ENCODE results near the gene FAM169A.
"Not testable (repeated sequence)": the region's sequence is repeated elsewhere in the genome, so short reads cannot be mapped to it uniquely, and the experiment has no call there.

The FAM169A gene

DNA sequence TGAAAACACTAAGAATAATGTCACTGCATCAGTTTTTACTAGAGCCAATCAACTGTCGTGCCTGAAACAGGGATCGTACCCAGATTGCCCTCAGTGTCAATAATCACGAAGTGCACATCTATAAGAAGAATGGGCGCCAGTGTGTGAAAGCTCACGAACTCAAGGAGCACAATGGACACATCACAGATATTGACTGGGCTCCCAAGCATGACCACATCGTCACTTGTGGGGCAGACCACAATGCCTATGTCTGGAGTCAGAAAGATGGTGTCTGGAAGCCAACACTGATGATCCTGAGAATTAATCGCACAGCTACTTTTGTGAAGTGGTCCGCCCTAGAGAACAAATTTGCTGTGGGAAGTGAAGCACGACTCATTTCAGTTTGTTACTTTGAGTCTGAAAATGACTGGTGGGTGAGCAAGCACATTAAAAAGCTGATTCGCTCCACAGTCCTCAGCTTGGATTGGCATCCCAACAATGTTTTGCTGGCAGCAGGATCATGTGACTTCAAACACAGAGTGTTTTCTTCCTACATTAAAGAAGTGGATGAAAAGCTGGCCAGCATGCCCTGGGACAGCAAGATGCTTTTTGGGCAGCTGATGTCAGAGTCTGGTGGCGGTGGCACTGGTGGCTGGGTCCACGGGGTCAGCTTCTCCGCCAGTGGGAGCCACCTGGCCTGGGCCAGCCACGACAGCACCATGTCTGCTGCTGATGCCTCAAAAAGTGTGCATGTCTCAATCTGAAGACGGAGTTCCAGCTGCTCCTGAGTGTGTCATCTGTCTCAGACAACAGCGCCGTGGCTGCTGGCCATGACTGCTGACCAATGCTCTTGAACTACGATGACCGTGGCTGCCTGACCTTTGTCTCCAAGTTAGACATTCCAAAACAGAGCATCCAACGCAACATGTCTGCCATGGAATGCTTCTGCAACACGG lies 66.9 kb downstream of the FAM169A start:
- no peaks in the 10 kb centered on the region for H3K9me2 ChIP-seq (replicated peaks; ENCODE audit: insufficient read depth, low read length)
- H3K27ac ChIP-seq (ENCODE audit: low read depth, low read length): no peak overlapping the region
- H2AFZ ChIP-seq (ENCODE audit: low read depth, low read length, severe bottlenecking): no peak overlapping the region
- H3K27me3 ChIP-seq (ENCODE audit: low read length): no peaks in the 10 kb centered on the region
- H4K20me1 ChIP-seq (ENCODE audit: low read depth, low read length): no peaks in the 10 kb centered on the region
- H3K4me2 ChIP-seq (ENCODE audit: low read depth, low read length, poor library complexity, severe bottlenecking): no peak overlapping the region
- no peak overlapping the region for H3K9ac ChIP-seq (ENCODE audit: low read length)
- no peaks in the 10 kb centered on the region for H3F3A ChIP-seq (ENCODE audit: insufficient read depth)
- no peaks in the 10 kb centered on the region for H3K9me3 ChIP-seq (ENCODE audit: insufficient read depth, low read length)
- H3K36me3 ChIP-seq (ENCODE audit: low read length): no peaks in the 10 kb centered on the region
- TF ChIP-seq, protein P1, sequence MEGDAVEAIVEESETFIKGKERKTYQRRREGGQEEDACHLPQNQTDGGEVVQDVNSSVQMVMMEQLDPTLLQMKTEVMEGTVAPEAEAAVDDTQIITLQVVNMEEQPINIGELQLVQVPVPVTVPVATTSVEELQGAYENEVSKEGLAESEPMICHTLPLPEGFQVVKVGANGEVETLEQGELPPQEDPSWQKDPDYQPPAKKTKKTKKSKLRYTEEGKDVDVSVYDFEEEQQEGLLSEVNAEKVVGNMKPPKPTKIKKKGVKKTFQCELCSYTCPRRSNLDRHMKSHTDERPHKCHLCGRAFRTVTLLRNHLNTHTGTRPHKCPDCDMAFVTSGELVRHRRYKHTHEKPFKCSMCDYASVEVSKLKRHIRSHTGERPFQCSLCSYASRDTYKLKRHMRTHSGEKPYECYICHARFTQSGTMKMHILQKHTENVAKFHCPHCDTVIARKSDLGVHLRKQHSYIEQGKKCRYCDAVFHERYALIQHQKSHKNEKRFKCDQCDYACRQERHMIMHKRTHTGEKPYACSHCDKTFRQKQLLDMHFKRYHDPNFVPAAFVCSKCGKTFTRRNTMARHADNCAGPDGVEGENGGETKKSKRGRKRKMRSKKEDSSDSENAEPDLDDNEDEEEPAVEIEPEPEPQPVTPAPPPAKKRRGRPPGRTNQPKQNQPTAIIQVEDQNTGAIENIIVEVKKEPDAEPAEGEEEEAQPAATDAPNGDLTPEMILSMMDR (IDR thresholded peaks at IDR 0.05; ENCODE audit: insufficient read depth, low read length, poor library complexity, severe bottlenecking): no peak
- no peak for TF ChIP-seq EZH2phosphoT487 (conservative IDR thresholded peaks at IDR 0.05; ENCODE audit: low read length)
- no peak overlapping the region for H3K4me3 ChIP-seq (ENCODE audit: insufficient read depth, low read length, poor library complexity, severe bottlenecking)
- H3K79me2 ChIP-seq (ENCODE audit: insufficient read depth, low read length): no peaks in the 10 kb centered on the region

- H3K36me3 ChIP-seq (ENCODE audit: low read length); H3K27ac ChIP-seq (ENCODE audit: low read depth, low read length); H3K9me2 ChIP-seq (replicated peaks; ENCODE audit: insufficient read depth, low read length); H3F3A ChIP-seq (ENCODE audit: insufficient read depth); H3K27me3 ChIP-seq (ENCODE audit: low read length); H4K20me1 ChIP-seq (ENCODE audit: low read depth, low read length); H3K4me2 ChIP-seq (ENCODE audit: low read depth, low read length, poor library complexity, severe bottlenecking); H2AFZ ChIP-seq (ENCODE audit: low read depth, low read length, severe bottlenecking); H3K79me2 ChIP-seq (ENCODE audit: insufficient read depth, low read length); H3K9ac ChIP-seq (ENCODE audit: low read length); H3K9me3 ChIP-seq (ENCODE audit: insufficient read depth, low read length); H3K4me3 ChIP-seq (ENCODE audit: insufficient read depth, low read length, poor library complexity, severe bottlenecking): not testable (repeated sequence)
Measured at GRCh38 chr5:74791669-74792068, 74.5 kb downstream of the FAM169A start.

GRCh38 chr5:74787424-74787823 lies 78.8 kb downstream of the FAM169A start:
- Histone ChIP-seq H3K9ac (ENCODE audit: low read length) (no peak overlapping the region), H3K9me3 (ENCODE audit: insufficient read depth, low read length) (no peaks in the 10 kb centered on the region), H3K4me2 (ENCODE audit: low read depth, low read length, poor library complexity, severe bottlenecking) (no peak overlapping the region), H3K36me3 (ENCODE audit: low read length) (no peaks in the 10 kb centered on the region), H3K27me3 (ENCODE audit: low read length) (no peaks in the 10 kb centered on the region), H3K9me2 (replicated peaks; ENCODE audit: insufficient read depth, low read length) (no peaks in the 10 kb centered on the region), H4K20me1 (ENCODE audit: low read depth, low read length) (no peaks in the 10 kb centered on the region), H3F3A (ENCODE audit: insufficient read depth) (no peaks in the 10 kb centered on the region), H3K27ac (ENCODE audit: low read depth, low read length) (no peak overlapping the region), H2AFZ (ENCODE audit: low read depth, low read length, severe bottlenecking) (no peak overlapping the region), H3K79me2 (ENCODE audit: insufficient read depth, low read length) (no peaks in the 10 kb centered on the region), H3K4me3 (ENCODE audit: insufficient read depth, low read length, poor library complexity, severe bottlenecking) (no peak overlapping the region)
- TF ChIP-seq, protein P1 (IDR thresholded peaks at IDR 0.05; ENCODE audit: insufficient read depth, low read length, poor library complexity, severe bottlenecking): no peak

DNA sequence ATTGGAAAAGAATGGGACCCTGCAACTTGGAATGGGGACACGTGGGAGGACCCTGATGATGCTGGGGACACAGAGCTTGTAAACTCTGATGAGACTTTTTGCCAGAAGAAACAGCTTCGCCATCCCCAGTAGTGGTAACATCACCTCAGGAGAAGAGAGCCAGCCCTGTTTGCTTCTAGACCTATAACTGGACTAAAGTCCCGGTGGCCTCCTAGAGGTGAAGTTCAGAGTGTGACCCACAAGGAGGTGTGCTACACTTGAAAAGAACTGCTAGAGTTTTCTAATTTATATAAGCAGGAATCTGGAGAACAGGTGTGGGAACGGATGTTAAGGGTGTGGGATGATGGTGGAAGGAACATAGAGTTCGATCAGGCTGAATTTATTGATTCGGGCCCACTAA lies 79.3 kb downstream of the FAM169A start:
- Histone ChIP-seq H3K27me3 (ENCODE audit: low read length) (no peaks in the 10 kb centered on the region), H3K79me2 (ENCODE audit: insufficient read depth, low read length) (no peaks in the 10 kb centered on the region), H3K9ac (ENCODE audit: low read length) (no peak overlapping the region), H4K20me1 (ENCODE audit: low read depth, low read length) (no peaks in the 10 kb centered on the region), H3F3A (ENCODE audit: insufficient read depth) (no peaks in the 10 kb centered on the region), H3K36me3 (ENCODE audit: low read length) (no peaks in the 10 kb centered on the region), H3K4me2 (ENCODE audit: low read depth, low read length, poor library complexity, severe bottlenecking) (no peak overlapping the region), H3K9me3 (ENCODE audit: insufficient read depth, low read length) (no peaks in the 10 kb centered on the region), H2AFZ (ENCODE audit: low read depth, low read length, severe bottlenecking) (no peak overlapping the region), H3K4me3 (ENCODE audit: insufficient read depth, low read length, poor library complexity, severe bottlenecking) (no peak overlapping the region), H3K27ac (ENCODE audit: low read depth, low read length) (no peak overlapping the region), H3K9me2 (replicated peaks; ENCODE audit: insufficient read depth, low read length) (no peaks in the 10 kb centered on the region)
- TF ChIP-seq, protein P1 (IDR thresholded peaks at IDR 0.05; ENCODE audit: insufficient read depth, low read length, poor library complexity, severe bottlenecking): no peak
- TF ChIP-seq EZH2phosphoT487 (conservative IDR thresholded peaks at IDR 0.05; ENCODE audit: low read length): no peak
